Endothelial cell of umbilical vein (primary cell): Measurements from ENCODE around the gene LTBP1. TPM values are rescaled to one million over a fixed set of nuclear protein-coding genes. Genes with fewer than 3 reads are reported as not detected.

ENCODE experiments used
- BruUV-seq: library from RNA; stranded (reverse); fragments of 400-500 nt; replicated peaks from 2 replicates; lab custom pipeline; 2021; lab: Mats Ljungman, UMichigan
- CTCF ChIA-PET: fragments of 300-600, 350-600 bp; sonication (Branson Sonifier 250); formaldehyde crosslinking; loops from one replicate; lab custom pipeline; 2021; ENCODE audit warnings: antibody characterized with exemption, inconsistent platforms; lab: Charles Lee
- POLR2A ChIA-PET: fragments of 300-600, 350-600 bp; sonication (Branson Sonifier 250); formaldehyde crosslinking; loops from one replicate; lab custom pipeline; 2021; ENCODE audit warnings: antibody characterized with exemption, inconsistent platforms; lab: Charles Lee
- DNase-seq: peaks from one replicate; pipeline ENCODE4 v3.0.0-alpha.2; 2011; ENCODE audit warnings: low read depth, low spot score
- FAIRE-seq: peaks from 2 replicates; lab custom pipeline; 2011; peaks lifted over from hg19 to GRCh38; lab: Jason Lieb, UNC
- H2AFZ ChIP-seq: 2 replicates; pipeline ENCODE4 v1.6.0; 2012; ENCODE audit warnings: low read depth, low read length, control low read depth, inconsistent platforms
- H3K27ac ChIP-seq: 2 replicates; pipeline ENCODE4 v1.5.1; 2011; ENCODE audit warnings: low read depth, mild to moderate bottlenecking, control low read depth, low read length, moderate library complexity; ENCODE audit not compliant: insufficient read depth
- H3K27me3 ChIP-seq, 2 experiments: 2 replicates each; pipeline versions ENCODE4 v1.6.0 to v1.6.1; 2011; ENCODE audit warnings: low read length in 2 of 2, mixed read lengths in 1 of 2; ENCODE audit not compliant: control insufficient read depth in 2 of 2, insufficient read depth in 2 of 2
- H3K36me3 ChIP-seq, 2 experiments: 2 replicates in 1 of 2; 3 replicates in 1 of 2; pipeline ENCODE4 v1.5.1; 2011; ENCODE audit warnings: low read length in 2 of 2, mild to moderate bottlenecking in 1 of 2, moderate library complexity in 1 of 2; ENCODE audit not compliant: control insufficient read depth in 2 of 2, insufficient read depth in 2 of 2; ENCODE audit errors: extremely low read depth in 1 of 2
- H3K4me1 ChIP-seq: 3 replicates; pipeline ENCODE4 v1.5.1; 2011; ENCODE audit warnings: mild to moderate bottlenecking, low read length; ENCODE audit not compliant: control insufficient read depth, insufficient read depth; ENCODE audit errors: extremely low read depth
- H3K4me2 ChIP-seq: 2 replicates; pipeline ENCODE4 v1.6.1; 2011; ENCODE audit warnings: low read length, control low read depth, mixed read lengths; ENCODE audit not compliant: insufficient read depth
- H3K4me3 ChIP-seq, 3 experiments: fragments of 200-600 bp in 1 of 3; sonication (generic), shearing (Covaris generic) in 1 of 3; replicated peaks in 1 of 3; 2 replicates each; pipeline ENCODE4 v1.5.1; 2011 to 2016; ENCODE audit warnings: control low read depth in 3 of 3, low read length in 3 of 3, mild to moderate bottlenecking in 2 of 3, inconsistent platforms in 1 of 3, low read depth in 1 of 3, moderate library complexity in 1 of 3; ENCODE audit not compliant: insufficient read depth in 1 of 3
- H3K79me2 ChIP-seq: 2 replicates; pipeline ENCODE4 v1.6.0; 2012; ENCODE audit warnings: low read length, inconsistent platforms; ENCODE audit not compliant: control insufficient read depth, insufficient read depth
- H3K9ac ChIP-seq: replicated peaks from 2 replicates; pipeline ENCODE3; 2011; ENCODE audit warnings: low read length, control low read depth; ENCODE audit not compliant: insufficient read depth; ENCODE audit errors: extremely low read depth
- H3K9me1 ChIP-seq: replicated peaks from 3 replicates; pipeline ENCODE4 v1.6.0; 2011; ENCODE audit warnings: mild to moderate bottlenecking, low read length; ENCODE audit not compliant: control insufficient read depth, insufficient read depth; ENCODE audit errors: extremely low read depth
- H3K9me3 ChIP-seq: replicated peaks from 2 replicates; pipeline ENCODE4 v1.5.1; 2012; ENCODE audit warnings: low read length, inconsistent platforms; ENCODE audit not compliant: control insufficient read depth, insufficient read depth
- H4K20me1 ChIP-seq: replicated peaks from 2 replicates; pipeline ENCODE3; 2011; ENCODE audit warnings: mild to moderate bottlenecking, low read length; ENCODE audit not compliant: control insufficient read depth, insufficient read depth; ENCODE audit errors: extremely low read depth
- CTCF ChIP-seq, 2 donors: IDR thresholded peaks; 1 replicate in 1 of 2; 2 replicates in 1 of 2; pipeline ENCODE4 v1.5.1; 2011; ENCODE audit warnings: low read length in 2 of 2, mild to moderate bottlenecking in 2 of 2, moderate library complexity in 2 of 2, control low read depth in 1 of 2, inconsistent platforms in 1 of 2, low read depth in 1 of 2; ENCODE audit not compliant: insufficient read depth in 1 of 2; ENCODE audit errors: extremely low read depth in 1 of 2
- EZH2 ChIP-seq: IDR thresholded peaks from 2 replicates; pipeline ENCODE4 v1.6.1; 2012; ENCODE audit warnings: borderline replicate concordance, low read depth, mild to moderate bottlenecking, moderate library complexity, low read length, inconsistent platforms; ENCODE audit not compliant: severe bottlenecking
- FOS ChIP-seq: IDR thresholded peaks from 2 replicates; pipeline ENCODE4 v1.6.1; 2011; ENCODE audit warnings: mild to moderate bottlenecking, low read length, moderate library complexity, borderline replicate concordance; ENCODE audit not compliant: insufficient read depth
- GATA2 ChIP-seq: IDR thresholded peaks from 2 replicates; pipeline ENCODE4 v1.7.0; 2011; ENCODE audit warnings: low read depth, mild to moderate bottlenecking, moderate library complexity, mixed read lengths, low read length; ENCODE audit not compliant: insufficient read length, insufficient read depth
- JUN ChIP-seq: IDR thresholded peaks from 2 replicates; pipeline ENCODE4 v1.6.1; 2011; ENCODE audit warnings: borderline replicate concordance, low read depth; ENCODE audit not compliant: insufficient read length, insufficient read depth
- MAX ChIP-seq: IDR thresholded peaks from 2 replicates; pipeline ENCODE4 v1.6.1; 2011; ENCODE audit not compliant: insufficient read depth, insufficient read length
- MYC ChIP-seq: IDR thresholded peaks from one replicate; pipeline ENCODE4 v1.6.1; 2011; ENCODE audit warnings: mild to moderate bottlenecking, low read depth, low read length
- POLR2A ChIP-seq: IDR thresholded peaks from 2 replicates; pipeline ENCODE4 v1.6.1; 2012; ENCODE audit warnings: low read depth, mild to moderate bottlenecking, control low read depth, low read length
- POLR2AphosphoS5 ChIP-seq: IDR thresholded peaks from 2 replicates; pipeline ENCODE4 v1.6.1; 2012; ENCODE audit warnings: low read depth, mild to moderate bottlenecking, control low read depth, low read length, moderate library complexity; ENCODE audit not compliant: insufficient read depth
- dilution Hi-C: fragments of 300-500 bp; cut with MboI; formaldehyde crosslinking; loops from one replicate; pipeline ENCODE4 v1.15.0; 2019; ENCODE audit warnings: low sequenced_read_pairs; ENCODE audit not compliant: extremely low pct_ligation_motif_present
- intact Hi-C: fragments of 100-400 bp; cut with micrococcal nuclease; formaldehyde crosslinking; loops from one replicate; pipeline ENCODE4 v1.10.0; 2022
- polyA plus RNA-seq, 4 experiments: library from polyadenylated mRNA; depleted of rRNA in 3 of 4; stranded (reverse) in 3 of 4; unstranded in 1 of 4; fragments of >200 nt; gene quantifications; 2 replicates each; pipeline versions ENCODE4 v1.2.1 to v1.2.3, GENCODE V29; 2011 to 2012; ENCODE audit warnings: missing spikeins in 1 of 4
- total RNA-seq: library from RNA; stranded (reverse); gene quantifications from 2 replicates; pipeline ENCODE4 v1.2.3, GENCODE V29; 2021

LTBP1 gene
- total and polyA plus RNA-seq, 2 donors (not counting 3 experiments of a cell fraction or from before 2014, with no cell fraction given), result 57.4 to 68.2 TPM

- Histone ChIP-seq H3K79me2 (no peaks in the 10 kb centered on the region), H3K27me3 (no peaks in the 10 kb centered on the region), H2AFZ (no peak overlapping the region), H3K27ac (no peak overlapping the region), H4K20me1 (no peaks in the 10 kb centered on the region), H3K4me3 (no peak overlapping the region), H3K9me3 (no peaks in the 10 kb centered on the region), H3K36me3 (no peaks in the 10 kb centered on the region), H3K9ac (no peak overlapping the region), H3K4me1 (peaks cover 28% of the 10 kb centered on the region), H3K4me2 (no peak overlapping the region), H3K9me1 (no peaks in the 10 kb centered on the region)
- CTCF ChIA-PET, result no interaction called here
- FAIRE-seq (no peak), DNase-seq (no peak)
- intact Hi-C loops (no loop called here), dilution Hi-C loops (no loop called here)
- TF ChIP-seq MYC, result no peak
- TF ChIP-seq EZH2, result no peak
- no peak for TF ChIP-seq GATA2
- TF ChIP-seq JUN, result no peak
- no peak for TF ChIP-seq POLR2AphosphoS5
- no peak for TF ChIP-seq MAX
- no peak for TF ChIP-seq POLR2A
- no peak for TF ChIP-seq CTCF (IDR thresholded peaks at IDR 0.05; ENCODE audit: extremely low read depth in 1 of 2, insufficient read depth in 1 of 2, low read depth in 1 of 2, low read length in 2 of 2)
- no peak for TF ChIP-seq FOS
- BruUV-seq, result no TSS peak
- POLR2A ChIA-PET, result no interaction called here
These were observed 390.7 kb downstream of the LTBP1 start for GRCh38 chr2:33337385-33337960.
